NCI-H460 (cell line): ENCODE data around the gene CTIF. TPM values are rescaled to one million over a fixed set of nuclear protein-coding genes. Genes with fewer than 3 reads are reported as not detected.

ENCODE experiments used
- DNase-seq: peaks from one replicate; pipeline ENCODE4 v3.0.0-alpha.2; 2016; ENCODE audit warnings: low read depth; ENCODE audit errors: extremely low read depth
- total RNA-seq: library from RNA; depleted of rRNA; stranded (reverse); fragments of >200 nt; shearing (Covaris generic); gene quantifications from 2 replicates; pipeline ENCODE4 v1.2.3, GENCODE V29; 2014

The CTIF gene
- total RNA-seq, 1 experiment from 2014 or later: 57.0 TPM

GRCh38 chr18:48825101-48825745, 286.4 kb downstream of the CTIF start:
- DNase-seq: no peak

GRCh38 chr18:48826271-48826670, 287.4 kb downstream of the CTIF start:
- DNase-seq: no peak

- no peak for DNase-seq
Observed at GRCh38 chr18:48826806-48827205, 288.0 kb downstream of the CTIF start.

GRCh38 chr18:48827291-48828193, 288.7 kb downstream of the CTIF start:
- no peak for DNase-seq

- no peak for DNase-seq
Observed at GRCh38 chr18:48828194-48828545, 289.3 kb downstream of the CTIF start.

GRCh38 chr18:48828691-48829442, 290.0 kb downstream of the CTIF start:
- no peak for DNase-seq

GRCh38 chr18:48829443-48830149, 290.8 kb downstream of the CTIF start:
- DNase-seq: no peak

- no peak for DNase-seq
Observed at GRCh38 chr18:48831113-48831759, 292.4 kb downstream of the CTIF start.

- no peak for DNase-seq
Observed at GRCh38 chr18:48831802-48832201, 293.0 kb downstream of the CTIF start.

GRCh38 chr18:48832938-48833700, 294.3 kb downstream of the CTIF start:
- DNase-seq: no peak

GRCh38 chr18:48833701-48834412, 295.0 kb downstream of the CTIF start:
- DNase-seq: no peak

- DNase-seq: no peak
Observed at GRCh38 chr18:48834413-48835031, 295.7 kb downstream of the CTIF start.

GRCh38 chr18:48835119-48835518, 296.3 kb downstream of the CTIF start:
- DNase-seq: no peak

GRCh38 chr18:48835745-48836170, 296.9 kb downstream of the CTIF start:
- no peak for DNase-seq

- DNase-seq: no peak
Observed at GRCh38 chr18:48836231-48836805, 297.5 kb downstream of the CTIF start.

GRCh38 chr18:48836806-48837615, 298.2 kb downstream of the CTIF start:
- DNase-seq: no peak

- DNase-seq: no peak
Observed at GRCh38 chr18:48837676-48838075, 298.8 kb downstream of the CTIF start.
